Ascending aorta (tissue), 2 donors: ENCODE measurements around the gene MTG1. TPM values are rescaled to one million over a fixed set of nuclear protein-coding genes. Genes with fewer than 3 reads are reported as not detected.

Source experiments
- DNase-seq, 2 donors: peaks; one replicate each; pipeline ENCODE4 v3.0.0-alpha.2; 2019; ENCODE audit warnings: low spot score in 2 of 2
- H3K27ac ChIP-seq, 2 donors: fragments of 200-600 bp; sonication (generic); one replicate each; pipeline ENCODE4 v1.5.1; 2016 to 2017; ENCODE audit warnings: mild to moderate bottlenecking in 1 of 2
- H3K27me3 ChIP-seq: fragments of 200-600 bp; sonication (generic); one replicate; pipeline ENCODE4 v1.5.1; 2017
- H3K36me3 ChIP-seq, 2 donors: fragments of 200-600 bp; sonication (generic); one replicate each; pipeline ENCODE4 v1.5.1; 2016
- H3K4me1 ChIP-seq, 2 donors: fragments of 200-600 bp; sonication (generic); one replicate each; pipeline ENCODE4 v1.5.1; 2016 to 2017; ENCODE audit warnings: mild to moderate bottlenecking in 1 of 2
- H3K4me3 ChIP-seq, 2 donors: fragments of 200-600 bp; sonication (generic); one replicate each; pipeline ENCODE4 v1.5.1; 2016 to 2017; ENCODE audit warnings: mild to moderate bottlenecking in 1 of 2
- H3K9me3 ChIP-seq, 2 donors: fragments of 200-600 bp; sonication (generic); one replicate each; pipeline ENCODE4 v1.5.1; 2016
- intact Hi-C: fragments of 100-400 bp; cut with DNase I; formaldehyde crosslinking; loops from one replicate; pipeline ENCODE4 v1.15.1; 2023
- total RNA-seq: library from RNA; depleted of rRNA; stranded (reverse); fragments of >200 nt; gene quantifications from one replicate; pipeline ENCODE4 v1.1.0, GENCODE V29; 2016
- TF ChIP-seq, protein P1 (sequence below), 3 experiments: fragments of 200-600 bp in 2 of 3; fragments of 450-650 bp in 1 of 3; sonication (generic) in 2 of 3; IDR thresholded peaks; one replicate each; pipeline ENCODE4 v1.5.1; 2016 to 2019; ENCODE audit warnings: antibody characterized with exemption in 3 of 3, mild to moderate bottlenecking in 1 of 3, moderate library complexity in 1 of 3

The MTG1 gene
- total RNA-seq, 1 donor from 2014 or later: 37.8 TPM

DNA sequence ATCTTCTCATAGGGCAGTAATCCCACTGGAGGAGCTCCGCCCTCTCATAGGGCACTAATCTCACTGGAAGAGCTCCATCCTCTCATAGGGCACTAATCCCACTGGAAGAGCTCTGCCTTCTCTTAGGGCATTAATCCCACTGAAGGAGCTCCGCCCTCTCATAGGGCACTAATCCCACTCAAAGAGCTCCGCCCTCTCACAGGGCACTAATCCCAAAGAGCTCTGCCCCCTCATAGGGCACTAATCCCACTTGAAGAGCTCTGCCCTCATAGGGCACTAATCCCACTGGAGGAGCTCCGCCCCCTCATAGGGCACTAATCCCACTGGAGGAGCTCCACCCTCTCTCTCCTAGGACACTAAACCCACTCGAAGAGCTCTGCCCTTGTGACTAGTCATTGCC, 32.7 kb upstream of the MTG1 start:
- Histone ChIP-seq H3K27ac (no peak overlapping the region), H3K4me3 (no peak overlapping the region), H3K36me3 (peaks cover 22 to 34% of the 10 kb centered on the region in 2 donors)

DNA sequence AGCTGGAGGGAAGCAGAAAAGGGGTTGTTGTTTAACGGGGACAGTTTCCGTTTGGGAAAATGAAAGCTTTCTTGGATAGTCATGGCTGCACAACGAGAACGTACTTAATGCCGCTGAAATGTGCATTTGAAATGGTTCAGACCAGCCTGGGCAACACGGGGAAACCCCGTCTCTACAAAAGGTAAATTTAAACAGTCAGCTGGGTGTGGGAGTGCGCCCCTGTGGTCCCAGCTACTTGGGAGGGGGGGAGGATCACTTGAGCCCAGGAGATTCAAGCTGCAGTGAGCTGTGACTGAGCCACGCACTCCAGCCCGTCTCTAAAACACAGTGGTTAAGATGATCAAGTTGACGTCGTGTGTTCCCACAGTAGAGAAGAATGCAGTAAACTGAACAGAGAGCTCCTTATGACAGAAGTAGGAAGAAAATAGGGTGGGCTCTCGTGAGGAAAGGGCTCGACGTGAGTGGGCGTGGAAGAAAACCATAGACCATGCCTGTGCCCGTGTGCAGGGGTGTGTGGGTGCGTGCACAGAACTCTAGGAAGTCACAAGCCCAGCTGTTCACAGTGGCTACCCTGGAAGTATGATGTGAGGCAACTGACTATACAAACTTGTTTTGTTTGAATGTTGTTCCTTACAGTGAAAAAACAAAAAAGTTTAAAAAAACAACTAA, 32.0 kb upstream of the MTG1 start:
- TF ChIP-seq, protein P1, sequence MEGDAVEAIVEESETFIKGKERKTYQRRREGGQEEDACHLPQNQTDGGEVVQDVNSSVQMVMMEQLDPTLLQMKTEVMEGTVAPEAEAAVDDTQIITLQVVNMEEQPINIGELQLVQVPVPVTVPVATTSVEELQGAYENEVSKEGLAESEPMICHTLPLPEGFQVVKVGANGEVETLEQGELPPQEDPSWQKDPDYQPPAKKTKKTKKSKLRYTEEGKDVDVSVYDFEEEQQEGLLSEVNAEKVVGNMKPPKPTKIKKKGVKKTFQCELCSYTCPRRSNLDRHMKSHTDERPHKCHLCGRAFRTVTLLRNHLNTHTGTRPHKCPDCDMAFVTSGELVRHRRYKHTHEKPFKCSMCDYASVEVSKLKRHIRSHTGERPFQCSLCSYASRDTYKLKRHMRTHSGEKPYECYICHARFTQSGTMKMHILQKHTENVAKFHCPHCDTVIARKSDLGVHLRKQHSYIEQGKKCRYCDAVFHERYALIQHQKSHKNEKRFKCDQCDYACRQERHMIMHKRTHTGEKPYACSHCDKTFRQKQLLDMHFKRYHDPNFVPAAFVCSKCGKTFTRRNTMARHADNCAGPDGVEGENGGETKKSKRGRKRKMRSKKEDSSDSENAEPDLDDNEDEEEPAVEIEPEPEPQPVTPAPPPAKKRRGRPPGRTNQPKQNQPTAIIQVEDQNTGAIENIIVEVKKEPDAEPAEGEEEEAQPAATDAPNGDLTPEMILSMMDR (IDR thresholded peaks at IDR 0.05): no peak
- intact Hi-C loops: no loop called here
- peaks cover 29 to 41% of the 10 kb centered on the region in 2 donors for H3K36me3 ChIP-seq

More for the DNA sequence above, 32.7 kb upstream of the MTG1 start:
- no peaks in the 10 kb centered on the region for H3K27me3 ChIP-seq
- DNase-seq: no peak
- TF ChIP-seq, protein P1 (IDR thresholded peaks at IDR 0.05): no peak
- peaks cover 6 to 12% of the 10 kb centered on the region in 2 donors for H3K4me1 ChIP-seq
- intact Hi-C loops: no loop called here
- no peaks in the 10 kb centered on the region for H3K9me3 ChIP-seq

DNA sequence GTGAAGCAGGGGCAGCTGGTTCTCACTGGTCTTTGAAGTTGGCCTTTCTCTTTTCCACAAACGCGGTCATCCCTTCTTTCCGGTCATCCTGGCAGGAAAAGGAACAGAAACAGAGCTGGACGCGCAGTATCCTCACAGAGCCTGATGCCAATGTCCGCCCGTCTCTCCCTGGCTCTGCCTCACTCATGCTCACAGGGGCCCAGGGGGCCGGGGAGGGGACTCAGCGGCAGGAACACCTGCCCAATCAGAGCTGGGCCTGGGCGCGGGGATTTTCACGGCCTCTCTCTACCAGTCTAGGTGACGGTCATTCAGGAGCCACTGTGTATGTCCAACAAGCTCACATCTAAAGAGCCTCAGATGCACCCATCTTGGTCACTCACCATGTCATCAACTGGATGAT, 31.1 kb upstream of the MTG1 start:
- TF ChIP-seq, protein P1 (IDR thresholded peaks at IDR 0.05): no peak
- Histone ChIP-seq H3K36me3 (peaks cover 31 to 42% of the 10 kb centered on the region in 2 donors), H3K4me3 (no peak overlapping the region), H3K27ac (no peak overlapping the region), H3K9me3 (no peaks in the 10 kb centered on the region), H3K27me3 (no peaks in the 10 kb centered on the region), H3K4me1 (no peaks in the 10 kb centered on the region)
- DNase-seq: no peak
- intact Hi-C loops: no loop called here

More for the DNA sequence above, 32.0 kb upstream of the MTG1 start:
- H3K9me3 ChIP-seq: no peaks in the 10 kb centered on the region
- no peak overlapping the region for H3K27ac ChIP-seq
- no peak overlapping the region for H3K4me3 ChIP-seq
- no peak for DNase-seq
- H3K4me1 ChIP-seq: peaks cover 3 to 8% of the 10 kb centered on the region in 2 donors
- H3K27me3 ChIP-seq: no peaks in the 10 kb centered on the region

DNA sequence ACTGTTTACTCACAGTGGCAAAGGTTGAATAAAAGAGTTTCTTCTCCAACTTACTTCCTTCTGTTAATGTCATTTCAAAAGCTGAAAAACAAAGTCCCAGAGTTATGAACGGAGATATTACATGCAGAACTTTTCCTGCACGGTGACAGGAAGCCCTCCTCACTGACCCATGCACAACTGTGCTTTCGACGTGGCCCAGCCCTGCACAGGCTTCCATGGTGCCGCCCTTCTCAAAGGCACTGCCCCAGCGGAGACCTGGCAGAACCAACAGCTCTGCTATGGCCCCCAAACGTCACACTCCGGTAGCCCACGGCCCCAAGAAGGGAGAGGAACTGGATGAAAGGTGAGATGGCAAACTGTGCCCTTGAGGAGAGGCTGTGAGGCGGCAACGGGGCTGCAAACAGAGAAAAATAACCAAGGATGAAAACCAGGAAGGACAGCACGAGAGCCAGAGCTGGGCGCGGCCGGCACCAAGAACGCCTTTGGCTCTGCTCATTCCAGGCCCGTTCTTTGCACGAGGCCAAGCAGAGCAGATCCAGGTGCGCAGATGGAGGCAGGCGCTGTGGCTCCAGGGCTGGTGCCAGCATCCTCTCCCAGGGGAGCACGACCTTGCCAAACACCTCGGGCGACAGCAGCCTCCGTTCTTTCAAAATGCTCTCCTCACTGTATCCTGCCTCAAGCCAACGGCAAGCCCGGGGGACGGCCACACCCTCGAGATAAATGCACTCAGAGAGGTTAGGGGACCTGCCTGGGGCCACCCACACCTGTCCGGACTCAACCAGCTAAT, 29.1 kb upstream of the MTG1 start:
- Histone ChIP-seq H3K4me3 (no peak overlapping the region), H3K4me1 (no peaks in the 10 kb centered on the region), H3K36me3 (peaks cover 47 to 61% of the 10 kb centered on the region in 2 donors), H3K27me3 (no peaks in the 10 kb centered on the region), H3K9me3 (no peaks in the 10 kb centered on the region), H3K27ac (no peak overlapping the region)
- DNase-seq: no peak
- intact Hi-C loops: no loop called here
- TF ChIP-seq, protein P1 (IDR thresholded peaks at IDR 0.05): no peak

DNA sequence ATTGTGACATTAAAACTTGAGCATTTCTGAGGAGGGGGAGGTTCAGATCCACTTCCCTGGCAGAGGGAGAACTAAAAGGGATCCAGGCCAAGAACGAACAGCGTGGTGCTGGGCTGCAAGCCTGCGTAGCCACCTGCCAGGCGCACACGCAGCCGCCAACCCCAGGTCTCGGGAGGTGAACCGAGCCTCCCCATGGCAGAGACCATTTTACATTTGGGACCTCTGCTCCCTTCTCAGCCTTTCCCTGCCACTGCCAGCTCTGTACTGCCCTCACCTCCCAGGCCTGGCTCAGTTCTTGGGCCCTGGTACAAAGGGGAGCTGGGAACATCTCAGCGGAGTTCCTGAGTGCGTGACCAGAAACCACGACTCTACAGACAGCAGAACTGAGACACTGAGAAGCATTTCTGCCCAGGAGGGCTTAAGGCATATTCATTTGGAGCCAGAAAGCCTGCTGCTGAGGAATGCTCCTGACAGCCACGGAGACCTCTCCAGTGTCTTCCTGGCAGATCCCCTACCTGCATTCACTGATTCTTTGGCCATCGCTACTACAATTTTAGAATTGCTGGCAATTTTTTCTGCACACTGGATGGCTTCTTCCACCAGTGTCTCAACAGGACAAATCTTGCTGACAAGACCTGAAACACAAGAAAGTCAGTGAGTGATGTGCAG, 28.4 kb upstream of the MTG1 start:
- H3K36me3 ChIP-seq: peaks cover 48 to 69% of the 10 kb centered on the region in 2 donors
- no peak overlapping the region for H3K27ac ChIP-seq
- H3K9me3 ChIP-seq: no peaks in the 10 kb centered on the region

More for the DNA sequence above, 28.4 kb upstream of the MTG1 start:
- H3K27me3 ChIP-seq: no peaks in the 10 kb centered on the region
- no peaks in the 10 kb centered on the region for H3K4me1 ChIP-seq
- intact Hi-C loops: no loop called here
- TF ChIP-seq, protein P1 (IDR thresholded peaks at IDR 0.05): no peak
- H3K4me3 ChIP-seq: no peak overlapping the region
- DNase-seq: no peak
